Measurements from ENCODE around the gene CERS6.

DNA sequence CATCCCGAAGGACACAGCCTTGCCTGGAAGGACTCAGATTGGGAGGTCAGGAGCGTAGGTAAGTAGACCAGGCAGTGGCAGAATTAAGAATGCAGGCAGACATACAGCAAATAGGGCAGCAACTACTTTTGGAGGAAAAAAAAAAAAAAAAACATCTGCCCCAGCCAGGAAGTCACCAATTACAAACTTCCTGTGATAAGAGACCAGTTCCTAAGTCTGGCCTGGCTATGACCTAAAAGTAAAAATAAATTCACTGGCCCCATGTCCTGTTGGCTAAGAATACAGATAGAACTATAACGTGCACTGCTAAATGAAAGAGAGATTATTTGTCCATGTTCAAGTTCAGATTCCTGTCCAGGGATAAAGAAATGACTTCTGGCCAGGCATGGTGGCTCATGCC lies 301.2 kb downstream of the CERS6 start:
- TF ChIP-seq POLR2AphosphoS5 (IDR thresholded peaks at IDR 0.05) (no peak), CTCF (IDR thresholded peaks at IDR 0.05) (no peak)

Data from esophagus muscularis mucosa (tissue), 3 donors.